HL-60 (cell line): ENCODE data around the gene SLC25A27.

ENCODE experiments used
- DNase-seq, 2 experiments: peaks; one replicate each; pipeline ENCODE4 v3.0.0-alpha.2; 2010 to 2020; ENCODE audit warnings: low read depth in 1 of 2, low spot score in 1 of 2
- H3K27ac ChIP-seq: fragments of 250-450 bp; sonication (Bioruptor Pico); replicated peaks from 2 replicates; pipeline ENCODE4 v1.5.1; 2020; ENCODE audit warnings: mild to moderate bottlenecking, moderate library complexity
- H3K27me3 ChIP-seq: fragments of 250-450 bp; sonication (Bioruptor Pico); 2 replicates; pipeline ENCODE4 v1.5.1; 2021; ENCODE audit warnings: mild to moderate bottlenecking, moderate library complexity; ENCODE audit not compliant: insufficient read depth, poor library complexity, severe bottlenecking
- H3K4me3 ChIP-seq: replicated peaks from 2 replicates; pipeline ENCODE4 v1.5.1; 2011; ENCODE audit warnings: mild to moderate bottlenecking, control low read depth, low read length; ENCODE audit not compliant: insufficient read depth
- CTCF ChIP-seq: IDR thresholded peaks from one replicate; pipeline ENCODE4 v1.5.1; 2011; ENCODE audit warnings: low read length, control low read depth, inconsistent platforms; ENCODE audit not compliant: insufficient read depth
- GABPA ChIP-seq: IDR thresholded peaks from 2 replicates; pipeline ENCODE4 v1.6.1; 2012; ENCODE audit warnings: low read depth
- POLR2AphosphoS5 ChIP-seq: IDR thresholded peaks from 2 replicates; pipeline ENCODE4 v1.6.1; 2012; ENCODE audit warnings: low read depth
- REST ChIP-seq: IDR thresholded peaks from 2 replicates; pipeline ENCODE4 v1.6.1; 2012; ENCODE audit warnings: low read depth; ENCODE audit not compliant: insufficient replicate concordance
- SPI1 ChIP-seq: IDR thresholded peaks from 2 replicates; pipeline ENCODE4 v1.6.1; 2012; ENCODE audit warnings: low read depth, mild to moderate bottlenecking, borderline replicate concordance

The SLC25A27 gene

GRCh38 chr6:46676604-46677313 is 24.0 kb downstream of the SLC25A27 start:
- no peak for DNase-seq
- Histone ChIP-seq H3K4me3 (no peak overlapping the region), H3K27ac (no peak overlapping the region), H3K27me3 (peaks cover 6% of the 10 kb centered on the region)
- no peak for TF ChIP-seq SPI1
- TF ChIP-seq POLR2AphosphoS5, result no peak
- no peak for TF ChIP-seq REST
- TF ChIP-seq CTCF, result no peak
- TF ChIP-seq GABPA, result no peak

GRCh38 chr6:46677314-46677654 is 24.5 kb downstream of the SLC25A27 start:
- no peak overlapping the region for H3K27ac ChIP-seq
- TF ChIP-seq SPI1 (no peak), POLR2AphosphoS5 (no peak), REST (no peak), GABPA (no peak), CTCF (no peak)
- no peak overlapping the region for H3K4me3 ChIP-seq
- DNase-seq, result no peak
- peaks cover 6% of the 10 kb centered on the region for H3K27me3 ChIP-seq

GRCh38 chr6:46684771-46685170 is 32.0 kb downstream of the SLC25A27 start:
- H3K4me3 ChIP-seq, result no peak overlapping the region
- no peak overlapping the region for H3K27ac ChIP-seq
- TF ChIP-seq SPI1 (no peak), GABPA (no peak), CTCF (no peak), POLR2AphosphoS5 (no peak), REST (no peak)
- H3K27me3 ChIP-seq, result peaks cover 4% of the 10 kb centered on the region
- no peak for DNase-seq
